ENCODE results near the gene SH3PXD2A.

Gene SH3PXD2A

DNA sequence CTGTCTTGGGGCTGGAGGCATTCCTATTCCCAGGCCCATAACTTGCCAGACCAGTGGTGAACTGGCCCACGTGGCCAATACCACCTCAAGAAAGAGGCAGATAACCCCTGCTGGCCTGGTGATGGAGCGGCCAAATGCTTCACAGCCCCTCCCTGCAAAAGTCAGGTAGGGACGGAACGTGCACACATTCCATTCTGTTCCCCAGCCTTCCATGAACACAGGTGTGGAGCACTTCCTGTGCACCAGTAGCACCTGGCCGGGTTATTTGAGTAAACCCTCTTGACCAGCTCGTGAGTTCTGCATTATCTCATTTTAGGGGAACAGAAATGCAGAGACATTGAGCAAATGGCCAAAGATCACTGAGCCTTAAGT is 134.4 kb downstream of the SH3PXD2A start:
- Mint-ChIP-seq H3K4me1 (no peaks in the 10 kb centered on the region), H3K27ac (no peak overlapping the region), H3K4me3 (no peak overlapping the region), H3K27me3 (no peaks in the 10 kb centered on the region), H3K9me3 (no peaks in the 10 kb centered on the region), H3K36me3 (no peaks in the 10 kb centered on the region)
- ATAC-seq (replicated peaks) = no peak
- DNase-seq = no peak

DNA sequence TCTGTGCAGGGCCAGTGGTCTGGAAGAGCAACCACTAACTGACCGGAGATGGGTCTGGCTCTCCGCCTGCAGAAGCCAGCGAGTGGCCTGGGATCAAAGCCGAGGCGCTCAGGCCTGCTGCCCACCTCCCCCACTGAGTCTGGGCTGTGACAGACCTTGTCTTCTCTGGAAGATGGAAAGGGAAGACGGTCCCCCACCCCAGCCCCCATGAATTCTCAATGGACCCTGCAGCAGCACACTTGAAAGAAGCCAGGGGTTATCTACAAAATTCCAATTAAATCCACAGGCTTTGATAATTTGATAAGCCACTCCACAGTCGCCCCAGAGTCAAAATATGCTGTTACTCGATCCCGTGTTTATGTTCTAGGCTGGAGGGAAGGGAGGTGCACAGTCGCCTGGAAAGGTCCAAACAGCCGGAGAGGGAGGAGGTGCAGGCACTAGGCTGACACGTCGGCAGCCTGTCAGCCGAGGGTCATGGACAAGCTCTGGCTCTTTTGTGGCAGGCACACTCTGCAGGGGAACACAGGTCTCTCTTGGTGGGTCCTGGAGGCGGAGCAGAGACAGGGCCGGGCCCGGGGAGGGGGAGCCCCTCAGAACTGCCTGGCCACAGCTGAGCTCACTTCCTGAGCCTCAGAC is 134.9 kb downstream of the SH3PXD2A start:
- no peak overlapping the region for H3K4me3 Mint-ChIP-seq
- H3K36me3 Mint-ChIP-seq = no peaks in the 10 kb centered on the region
- H3K4me1 Mint-ChIP-seq = no peaks in the 10 kb centered on the region
- DNase-seq (no peak), ATAC-seq (replicated peaks) (no peak)
- no peaks in the 10 kb centered on the region for H3K27me3 Mint-ChIP-seq
- no peak overlapping the region for H3K27ac Mint-ChIP-seq
- H3K9me3 Mint-ChIP-seq = no peaks in the 10 kb centered on the region

DNA sequence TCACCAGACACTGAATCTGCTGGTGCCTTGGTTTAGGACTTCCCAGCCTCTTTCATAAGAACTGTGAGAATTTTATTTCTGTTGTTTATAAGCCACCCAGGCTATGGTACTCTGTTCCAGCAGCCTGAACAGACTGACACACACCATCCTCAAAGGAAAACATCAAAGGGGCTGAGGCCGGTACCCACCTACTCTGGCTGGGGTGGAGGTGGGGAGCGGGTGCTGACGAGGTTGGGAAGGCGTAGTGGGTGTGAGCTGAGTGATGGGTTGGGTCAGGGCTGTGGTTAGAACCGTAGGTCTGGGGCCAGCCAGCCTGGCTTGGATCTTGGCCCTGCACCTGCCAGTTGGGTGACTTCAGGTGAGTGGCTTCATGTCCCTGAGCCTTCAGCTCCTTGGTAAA is 136.3 kb downstream of the SH3PXD2A start:
- no peaks in the 10 kb centered on the region for H3K36me3 Mint-ChIP-seq
- H3K9me3 Mint-ChIP-seq = no peaks in the 10 kb centered on the region
- H3K27ac Mint-ChIP-seq = no peak overlapping the region
- H3K4me1 Mint-ChIP-seq = no peaks in the 10 kb centered on the region
- DNase-seq = no peak
- ATAC-seq (replicated peaks) = no peak
- no peak overlapping the region for H3K4me3 Mint-ChIP-seq
- no peaks in the 10 kb centered on the region for H3K27me3 Mint-ChIP-seq

DNA sequence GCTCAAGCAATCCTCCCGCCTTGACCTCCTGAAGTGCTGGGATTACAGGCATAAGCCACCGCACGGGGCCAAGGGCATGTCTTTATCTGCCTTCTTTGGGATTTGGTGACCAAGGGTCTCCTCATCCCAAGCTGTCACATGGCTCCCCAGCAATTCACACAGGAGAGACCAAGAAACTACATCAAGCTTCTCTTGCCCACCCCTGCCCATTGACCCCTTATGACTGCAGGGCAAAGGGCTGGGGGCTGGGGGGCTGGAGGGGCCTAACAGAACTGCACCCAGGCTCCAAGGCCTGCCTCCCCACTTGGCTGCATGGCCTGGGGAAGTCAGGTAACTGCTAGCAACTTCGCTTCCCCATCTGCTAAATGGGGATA is 137.1 kb downstream of the SH3PXD2A start:
- DNase-seq (no peak), ATAC-seq (replicated peaks) (no peak)

GRCh38 chr10:103717341-103718246 is 137.8 kb downstream of the SH3PXD2A start:
- H3K27ac Mint-ChIP-seq = no peak overlapping the region
- no peaks in the 10 kb centered on the region for H3K4me1 Mint-ChIP-seq
- no peak for ATAC-seq (replicated peaks)
- no peak overlapping the region for H3K4me3 Mint-ChIP-seq
- no peaks in the 10 kb centered on the region for H3K27me3 Mint-ChIP-seq
- DNase-seq = no peak
- no peaks in the 10 kb centered on the region for H3K9me3 Mint-ChIP-seq
- H3K36me3 Mint-ChIP-seq = no peaks in the 10 kb centered on the region

More for the DNA sequence above, 137.1 kb downstream of the SH3PXD2A start:
- Mint-ChIP-seq H3K27ac (no peak overlapping the region), H3K4me3 (no peak overlapping the region), H3K36me3 (no peaks in the 10 kb centered on the region), H3K9me3 (no peaks in the 10 kb centered on the region), H3K4me1 (no peaks in the 10 kb centered on the region), H3K27me3 (no peaks in the 10 kb centered on the region)

GRCh38 chr10:103716206-103717160 is 138.9 kb downstream of the SH3PXD2A start:
- ATAC-seq (replicated peaks) (no peak), DNase-seq (no peak)
- Mint-ChIP-seq H3K36me3 (no peaks in the 10 kb centered on the region), H3K4me3 (no peak overlapping the region), H3K27me3 (no peaks in the 10 kb centered on the region), H3K27ac (no peak overlapping the region), H3K4me1 (no peaks in the 10 kb centered on the region), H3K9me3 (no peaks in the 10 kb centered on the region)

GRCh38 chr10:103715430-103715829 is 139.9 kb downstream of the SH3PXD2A start:
- Mint-ChIP-seq H3K27me3 (no peaks in the 10 kb centered on the region), H3K27ac (no peak overlapping the region), H3K4me3 (no peak overlapping the region), H3K36me3 (no peaks in the 10 kb centered on the region), H3K4me1 (no peaks in the 10 kb centered on the region), H3K9me3 (no peaks in the 10 kb centered on the region)
- no peak for DNase-seq
- ATAC-seq (replicated peaks) = no peak

- Mint-ChIP-seq H3K4me1 (no peaks in the 10 kb centered on the region), H3K36me3 (no peaks in the 10 kb centered on the region), H3K27me3 (no peaks in the 10 kb centered on the region), H3K27ac (peak overlapping the region; percentile 9), H3K9me3 (no peaks in the 10 kb centered on the region), H3K4me3 (no peak overlapping the region)
- ATAC-seq (replicated peaks) (no peak), DNase-seq (no peak)
Observed at GRCh38 chr10:103714232-103714891, 141.0 kb downstream of the SH3PXD2A start.

DNA sequence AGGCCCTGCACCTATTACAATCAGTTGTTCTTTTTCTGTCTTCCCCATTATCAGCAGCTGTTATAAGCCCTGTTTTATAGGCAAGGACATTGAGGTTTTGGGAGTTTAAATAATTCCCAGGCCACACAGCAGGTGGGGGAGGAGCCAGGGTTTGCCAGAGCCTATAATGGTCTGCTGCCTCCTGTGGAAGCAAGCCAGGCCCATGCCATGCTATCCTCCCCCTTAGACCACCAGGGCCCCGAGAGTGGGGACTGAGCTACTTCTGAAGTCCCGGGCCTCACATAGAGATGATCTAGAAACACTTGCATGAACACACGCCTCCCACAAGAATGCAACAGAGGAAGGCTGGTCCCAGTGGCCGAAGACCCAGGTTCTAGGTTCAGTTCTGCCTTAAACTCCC is 141.7 kb downstream of the SH3PXD2A start:
- Mint-ChIP-seq H3K27ac (peak overlapping the region; percentile 5), H3K4me3 (no peak overlapping the region), H3K4me1 (no peaks in the 10 kb centered on the region), H3K9me3 (no peaks in the 10 kb centered on the region), H3K27me3 (no peaks in the 10 kb centered on the region), H3K36me3 (no peaks in the 10 kb centered on the region)
- ATAC-seq (replicated peaks) = no peak
- no peak for DNase-seq

DNA sequence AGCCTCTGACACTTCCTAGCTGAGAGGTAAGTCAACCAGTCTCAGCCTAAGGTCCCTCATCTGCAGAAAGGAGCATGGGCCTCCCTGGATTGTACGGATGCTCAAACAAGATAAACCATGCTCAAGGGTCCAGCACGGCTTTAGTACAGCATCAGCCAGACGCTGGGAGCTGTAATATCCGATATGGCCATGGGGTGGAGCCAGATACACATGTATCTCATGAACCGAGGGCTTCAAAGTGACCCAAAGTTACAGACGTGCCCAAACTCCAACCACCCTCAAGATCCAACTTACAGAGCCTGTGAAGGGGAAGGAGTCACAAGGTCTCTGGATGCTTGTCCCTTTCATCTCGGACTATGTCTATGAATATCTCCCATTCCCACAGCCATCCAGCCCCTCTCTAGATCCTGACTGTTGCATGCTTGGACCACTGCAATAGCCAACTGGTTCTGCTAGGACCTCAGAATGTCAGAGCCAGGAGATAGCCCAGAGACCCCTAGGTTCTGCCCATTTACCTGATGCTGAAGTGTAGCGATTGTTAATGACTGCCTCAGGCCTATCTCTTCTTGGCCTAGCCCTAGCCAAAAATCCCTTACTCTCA is 142.4 kb downstream of the SH3PXD2A start:
- peak; percentile 61 for DNase-seq
- H3K36me3 Mint-ChIP-seq = no peaks in the 10 kb centered on the region
- ATAC-seq (replicated peaks) = peak; percentile 89 to 92
- H3K27ac Mint-ChIP-seq = no peak overlapping the region
- no peaks in the 10 kb centered on the region for H3K27me3 Mint-ChIP-seq
- H3K9me3 Mint-ChIP-seq = no peaks in the 10 kb centered on the region
- no peak overlapping the region for H3K4me3 Mint-ChIP-seq
- no peaks in the 10 kb centered on the region for H3K4me1 Mint-ChIP-seq

GRCh38 chr10:103712146-103712545 is 143.2 kb downstream of the SH3PXD2A start:
- Mint-ChIP-seq H3K4me1 (no peaks in the 10 kb centered on the region), H3K36me3 (no peaks in the 10 kb centered on the region), H3K27ac (no peak overlapping the region), H3K4me3 (no peak overlapping the region), H3K27me3 (no peaks in the 10 kb centered on the region), H3K9me3 (no peaks in the 10 kb centered on the region)
- ATAC-seq (replicated peaks) = no peak
- no peak for DNase-seq

DNA sequence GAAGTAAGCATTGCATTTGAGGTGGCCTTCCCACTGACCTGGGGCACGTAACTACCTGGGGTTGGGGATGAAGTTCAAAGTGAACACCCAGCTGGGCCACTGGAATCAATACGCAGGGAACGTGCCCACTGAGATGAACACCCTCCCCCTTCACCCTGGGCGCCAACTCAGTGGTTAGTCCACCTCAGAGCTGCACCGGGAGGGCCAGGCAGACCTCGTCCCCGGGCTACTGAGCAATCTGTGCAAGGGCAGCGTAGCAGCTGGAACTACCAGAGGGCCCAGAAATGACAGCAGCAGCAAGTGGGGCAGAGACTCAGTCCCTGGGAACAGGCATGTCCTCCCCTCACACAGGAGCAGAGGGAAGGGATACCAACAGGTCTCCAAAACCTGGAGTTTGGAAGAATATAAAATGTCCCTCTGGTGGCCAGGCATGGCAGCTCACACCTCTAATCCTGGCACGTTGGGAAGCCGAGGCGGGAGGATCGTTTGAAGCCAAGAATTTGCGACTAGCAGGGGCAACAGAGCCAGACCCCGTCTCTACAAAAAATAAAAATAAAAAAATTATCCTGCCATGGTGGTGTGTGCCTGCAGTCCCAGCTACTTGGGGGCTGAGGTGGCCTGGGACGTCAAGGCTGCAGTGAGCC is 143.9 kb downstream of the SH3PXD2A start:
- Mint-ChIP-seq H3K27ac (no peak overlapping the region), H3K4me3 (no peak overlapping the region), H3K36me3 (no peaks in the 10 kb centered on the region), H3K27me3 (no peaks in the 10 kb centered on the region), H3K4me1 (no peaks in the 10 kb centered on the region), H3K9me3 (no peaks in the 10 kb centered on the region)
- DNase-seq (no peak), ATAC-seq (replicated peaks) (no peak)

DNA sequence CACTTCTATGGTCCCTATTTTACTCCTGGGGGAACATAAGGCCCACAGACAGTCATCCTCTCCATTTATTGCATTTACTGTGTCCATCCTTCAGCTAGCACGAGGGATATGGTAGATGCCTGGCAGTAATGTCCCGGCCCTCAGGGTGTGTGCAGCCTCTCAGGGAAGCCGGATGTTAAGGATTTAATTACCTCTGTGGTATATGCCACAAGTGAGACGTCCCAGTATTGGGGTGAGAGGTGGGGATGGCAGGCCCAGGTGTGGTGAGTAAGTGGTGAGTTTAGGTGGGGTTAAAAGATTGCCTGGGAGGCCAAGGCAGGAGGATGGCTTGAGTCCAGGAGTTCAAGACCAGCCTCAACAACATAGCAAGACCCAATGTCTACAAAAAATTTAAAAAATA is 144.9 kb downstream of the SH3PXD2A start:
- no peaks in the 10 kb centered on the region for H3K36me3 Mint-ChIP-seq
- DNase-seq (no peak), ATAC-seq (replicated peaks) (no peak)
- H3K4me3 Mint-ChIP-seq = no peak overlapping the region
- no peaks in the 10 kb centered on the region for H3K27me3 Mint-ChIP-seq
- no peaks in the 10 kb centered on the region for H3K4me1 Mint-ChIP-seq
- no peak overlapping the region for H3K27ac Mint-ChIP-seq
- no peaks in the 10 kb centered on the region for H3K9me3 Mint-ChIP-seq

Data from stimulated activated naive B cell treated with anti-CD40 and anti-IgM and Interleukin-4, amounts not matched to agents 10 μg/mL and 1 μg/mL and 100 μg/mL, for 72 hours (primary cell).